Left ventricle myocardium superior (tissue), 1 donor: ENCODE results near the gene PLPPR3. TPM values are rescaled to one million over a fixed set of nuclear protein-coding genes. Genes with fewer than 3 reads are reported as not detected.
A peak's percentile ranks its signal among the peaks of the same experiment; 100 is the strongest.

Experiments
- ATAC-seq: fragments of 200-7000 bp; cut with Tn5 transposase; one replicate; pipeline ENCODE4 v1.9.1; 2020; ENCODE audit warnings: mild to moderate bottlenecking, moderate library complexity
- DNase-seq: peaks from one replicate; pipeline ENCODE4 v3.0.0-alpha.2; 2020
- intact Hi-C: fragments of 100-400 bp; cut with micrococcal nuclease; formaldehyde crosslinking; loops from one replicate; pipeline ENCODE4 v1.11.0; 2022
- total RNA-seq: library from RNA; stranded (reverse); fragmentation: NEBNext Ultra II Directional; extraction: Animal tissue kit (Norgen Biotek cat#: 25700); gene quantifications from one replicate; pipeline ENCODE4 v1.2.1, GENCODE V29; 2021
- donor health status: DM: no; HTN: yes; CAD: no; lungs with severe emphysema.

Gene PLPPR3
- total RNA-seq, 1 donor from 2014 or later = not detected

- intact Hi-C loops = no loop called here
- DNase-seq = no peak
- no peak for ATAC-seq
Observed at GRCh38 chr19:788686-788982, 33.1 kb downstream of the PLPPR3 start.

- intact Hi-C loops = no loop called here
- DNase-seq = no peak
- ATAC-seq = no peak
Observed at GRCh38 chr19:787536-787935, 34.2 kb downstream of the PLPPR3 start.

- ATAC-seq (no peak), DNase-seq (no peak)
- intact Hi-C loops = no loop called here
Observed at GRCh38 chr19:784541-784940, 37.2 kb downstream of the PLPPR3 start.

DNA sequence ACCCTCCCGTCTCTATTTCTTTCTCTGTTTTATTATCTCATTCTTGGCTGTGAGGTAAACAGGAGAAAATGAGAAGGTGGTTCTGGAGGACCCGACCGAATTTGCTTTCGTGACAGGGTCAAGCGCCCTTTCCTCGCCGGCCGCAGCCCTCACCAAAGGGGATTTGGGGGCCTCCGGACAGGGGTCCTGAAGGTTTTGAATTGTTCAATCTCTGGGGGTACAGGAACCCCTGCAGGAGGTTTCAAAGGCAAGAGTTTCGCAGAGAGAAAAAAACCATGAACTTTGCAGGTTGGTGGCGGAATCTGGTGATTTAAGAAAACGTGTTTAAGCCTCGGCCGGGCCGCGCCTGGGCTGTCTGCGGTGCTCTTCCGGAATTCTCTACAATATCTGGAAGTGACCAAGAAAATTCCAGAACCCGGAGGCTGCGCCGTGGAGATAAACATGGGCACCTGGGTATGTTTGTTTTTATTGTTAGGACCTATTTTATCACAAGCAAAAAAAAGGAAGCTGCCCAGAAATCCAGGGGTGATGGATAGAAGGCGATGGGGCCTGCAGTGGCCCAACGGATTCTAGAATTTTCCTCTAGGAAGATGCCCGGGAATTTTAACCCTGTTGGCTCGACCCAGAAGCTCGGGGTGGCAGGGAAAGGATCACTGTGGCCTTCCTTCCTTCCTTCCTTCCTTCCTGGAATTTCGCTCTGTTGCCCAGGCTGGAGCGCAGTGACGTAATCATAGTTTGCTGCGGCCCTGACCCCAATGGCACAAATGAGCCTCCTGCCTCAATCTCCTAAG is 38.7 kb downstream of the PLPPR3 start:
- ATAC-seq = peak; percentile 42
- no peak for DNase-seq
- intact Hi-C loops = no loop called here

DNA sequence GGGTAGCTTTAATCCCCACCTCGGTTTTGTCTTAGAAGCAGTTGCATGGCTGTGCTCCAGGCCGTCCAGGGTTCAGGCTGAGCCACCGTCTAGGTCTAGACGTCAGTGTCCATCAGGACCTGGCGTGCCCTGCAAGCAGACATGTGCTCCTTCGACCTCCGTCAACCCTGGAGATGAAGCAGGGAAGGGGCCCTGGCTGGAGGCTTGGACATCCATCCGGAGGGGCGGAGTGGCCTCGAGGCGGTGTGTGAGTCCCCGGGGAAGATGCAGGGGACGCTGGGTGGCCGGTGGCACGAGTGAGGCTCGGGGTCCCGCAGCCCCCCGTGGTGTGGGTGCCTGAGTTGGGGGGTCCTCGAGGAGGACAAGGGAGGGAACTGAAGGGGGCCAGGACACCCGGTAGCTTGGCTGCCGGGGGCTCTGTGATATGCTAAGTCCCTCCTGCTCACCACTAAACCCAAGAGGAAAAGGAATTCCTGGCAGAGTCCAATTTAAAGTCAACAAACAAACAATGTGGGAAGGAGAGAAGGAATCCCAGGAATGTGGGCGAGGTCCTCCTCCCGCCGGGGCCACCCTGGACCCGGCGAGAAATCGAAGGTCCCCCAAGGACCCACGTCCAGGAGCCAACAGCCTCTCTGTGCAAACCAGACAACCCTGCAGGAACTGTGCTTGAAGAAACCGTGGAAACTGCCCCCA is 39.4 kb downstream of the PLPPR3 start:
- intact Hi-C loops = no loop called here
- DNase-seq = no peak
- ATAC-seq = peak; percentile 63

GRCh38 chr19:781800-782184 is 40.0 kb downstream of the PLPPR3 start:
- intact Hi-C loops = no loop called here
- DNase-seq = no peak
- ATAC-seq = no peak

DNA sequence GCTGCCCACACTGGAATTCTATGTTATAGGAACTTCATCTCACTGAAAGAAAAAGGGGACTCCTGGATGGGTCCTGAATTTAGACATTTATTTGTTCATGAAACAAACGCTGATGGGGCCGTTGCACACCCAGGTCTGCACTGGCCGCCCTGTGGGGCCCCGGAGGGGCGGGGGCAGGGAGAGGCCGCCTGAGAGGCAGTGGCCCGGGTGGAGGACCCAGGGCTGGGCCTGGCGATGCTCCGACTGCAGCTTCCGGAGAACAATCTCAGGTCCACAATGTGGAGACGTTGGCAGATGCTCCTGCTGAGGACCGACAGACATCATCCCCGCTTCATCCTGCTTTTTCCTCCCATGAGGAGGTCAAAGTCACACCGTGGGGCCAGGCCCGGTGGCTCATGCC is 40.8 kb downstream of the PLPPR3 start:
- DNase-seq (peak; percentile 30), ATAC-seq (no peak)
- intact Hi-C loops = no loop called here

DNA sequence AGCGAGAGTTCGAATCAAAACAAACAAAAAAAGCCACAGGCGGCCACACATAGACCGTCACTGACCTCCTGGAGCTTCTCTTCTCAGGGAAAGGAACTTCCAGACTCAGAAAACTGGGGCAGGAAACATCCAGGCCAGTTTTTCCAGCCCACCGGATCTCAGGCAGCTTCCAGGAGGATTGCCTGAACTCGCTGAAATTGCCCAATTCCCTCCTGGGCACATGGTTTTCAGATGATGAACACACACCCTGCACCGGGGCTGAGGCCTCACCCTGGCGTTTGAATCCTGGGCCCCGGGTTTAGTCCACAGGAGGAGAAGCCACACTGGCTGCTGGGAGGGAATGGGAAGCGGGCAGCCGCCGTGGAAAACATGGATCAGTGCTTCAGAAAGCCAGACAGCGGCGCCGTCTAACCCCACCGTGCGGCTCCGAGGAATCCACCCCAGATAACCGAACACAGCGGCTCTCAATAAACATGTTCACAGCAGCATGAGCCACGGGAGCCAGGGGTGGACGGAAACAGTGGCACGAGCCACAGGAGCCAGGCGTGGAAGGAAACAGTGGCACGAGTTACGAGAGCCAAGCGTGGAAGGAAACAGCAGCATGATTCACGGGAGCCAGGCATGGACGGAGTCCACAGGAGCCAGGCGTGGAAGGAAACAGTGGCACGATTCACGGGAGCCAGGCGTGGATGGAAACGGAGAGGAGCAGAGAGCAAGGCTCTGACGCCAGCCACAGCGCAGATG is 42.7 kb downstream of the PLPPR3 start:
- ATAC-seq (peak; percentile 67), DNase-seq (peak; percentile 51)
- intact Hi-C loops = no loop called here

DNA sequence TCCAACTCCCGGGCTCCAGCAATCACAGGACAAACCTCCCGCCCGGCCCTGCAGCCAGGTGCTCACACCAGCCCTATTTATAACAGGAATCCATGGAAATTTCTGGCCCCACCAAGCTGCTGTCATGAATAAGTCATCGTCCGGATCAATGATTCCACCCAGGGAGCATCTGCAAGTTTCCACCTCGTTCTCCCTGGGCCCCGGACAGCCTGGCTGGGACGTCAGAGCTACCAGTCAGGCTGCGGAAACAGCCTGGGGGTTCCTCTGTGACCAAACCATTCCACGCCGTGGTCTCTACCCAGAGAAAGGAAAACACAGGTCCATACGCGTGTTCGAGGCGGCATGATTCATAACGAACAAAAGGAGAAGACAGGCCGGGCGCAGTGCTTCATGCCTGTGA is 45.2 kb downstream of the PLPPR3 start:
- intact Hi-C loops = no loop called here
- DNase-seq = peak; percentile 19
- no peak for ATAC-seq

DNA sequence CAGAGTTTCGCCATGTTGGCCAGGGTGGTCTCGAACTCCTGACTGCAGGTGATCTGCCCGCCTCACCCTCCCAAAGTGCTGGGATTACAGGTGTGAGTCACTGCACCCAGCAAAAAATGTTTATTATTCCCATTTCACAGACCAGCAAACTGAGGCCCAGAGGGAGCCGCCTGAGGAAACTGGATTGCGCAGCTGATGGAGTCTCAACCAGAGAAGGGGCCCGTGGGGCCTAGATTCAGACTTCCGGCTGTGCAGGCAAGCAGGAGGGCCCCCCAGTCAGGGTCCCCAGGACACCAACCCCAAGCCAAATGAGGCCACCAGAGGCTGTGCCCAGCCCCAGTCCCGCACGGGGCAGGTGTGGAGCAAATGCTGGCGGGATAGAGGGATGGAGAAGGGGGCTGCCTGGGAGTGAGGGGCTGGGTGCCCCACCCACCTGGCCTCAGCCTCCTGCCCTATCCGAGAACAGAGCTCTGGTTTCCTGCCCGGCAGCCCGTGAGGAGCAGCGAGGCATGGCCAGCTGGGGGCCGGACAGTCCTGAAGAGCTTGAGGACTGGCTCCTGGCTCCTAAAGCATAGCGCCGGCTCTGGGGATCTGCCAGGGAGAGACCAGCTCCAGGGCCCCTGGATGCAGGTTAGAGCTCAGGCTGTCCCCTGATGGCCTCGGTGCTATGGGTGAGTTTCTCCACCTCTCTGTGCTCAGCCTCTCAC is 48.9 kb downstream of the PLPPR3 start:
- DNase-seq = peak; percentile 25
- intact Hi-C loops = no loop called here
- ATAC-seq = no peak

DNA sequence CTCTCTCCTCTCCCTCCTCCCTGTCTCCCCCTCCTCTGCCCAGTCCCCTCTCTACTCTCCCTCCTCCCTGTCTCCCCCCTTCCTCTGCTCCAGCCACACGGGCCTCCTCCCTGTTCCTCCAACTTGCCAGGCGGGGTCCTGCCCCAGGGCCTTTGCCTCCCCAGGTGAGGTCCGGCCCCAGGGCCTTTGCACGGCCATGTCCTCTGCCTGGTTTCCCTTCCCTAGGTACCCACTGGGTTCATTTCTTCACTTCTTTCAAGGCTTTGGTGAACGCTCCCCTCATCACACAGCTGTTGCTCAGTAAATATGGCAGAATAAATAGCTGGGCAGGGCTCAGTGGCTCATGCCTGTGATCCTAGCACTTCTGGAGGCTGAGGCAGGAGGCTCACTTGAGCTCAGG is 49.7 kb downstream of the PLPPR3 start:
- intact Hi-C loops = no loop called here
- DNase-seq (no peak), ATAC-seq (no peak)

DNA sequence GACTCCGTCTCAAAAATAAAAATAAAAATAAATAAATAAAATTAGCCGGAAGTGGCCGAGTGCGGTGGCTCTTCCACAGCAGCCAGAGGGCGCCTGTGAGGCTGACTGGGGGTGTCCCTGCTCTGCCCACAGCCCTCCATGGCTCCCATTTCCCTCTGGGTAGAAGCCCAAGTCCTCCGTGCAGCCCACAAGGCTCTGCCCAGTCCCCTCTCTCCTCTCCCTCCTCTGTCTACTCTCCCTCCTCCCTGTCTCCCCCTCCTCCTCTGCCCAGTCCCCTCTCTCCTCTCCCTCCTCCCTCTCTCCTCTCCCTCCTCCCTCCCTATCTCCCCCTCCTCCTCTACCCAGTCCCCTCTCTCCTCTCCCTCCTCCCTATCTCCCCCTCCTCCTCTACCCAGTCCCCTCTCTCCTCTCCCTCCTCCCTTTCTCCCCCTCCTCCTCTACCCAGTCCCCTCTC is 50.4 kb downstream of the PLPPR3 start:
- intact Hi-C loops = no loop called here
- ATAC-seq = peak; percentile 52
- DNase-seq = peak; percentile 55

DNA sequence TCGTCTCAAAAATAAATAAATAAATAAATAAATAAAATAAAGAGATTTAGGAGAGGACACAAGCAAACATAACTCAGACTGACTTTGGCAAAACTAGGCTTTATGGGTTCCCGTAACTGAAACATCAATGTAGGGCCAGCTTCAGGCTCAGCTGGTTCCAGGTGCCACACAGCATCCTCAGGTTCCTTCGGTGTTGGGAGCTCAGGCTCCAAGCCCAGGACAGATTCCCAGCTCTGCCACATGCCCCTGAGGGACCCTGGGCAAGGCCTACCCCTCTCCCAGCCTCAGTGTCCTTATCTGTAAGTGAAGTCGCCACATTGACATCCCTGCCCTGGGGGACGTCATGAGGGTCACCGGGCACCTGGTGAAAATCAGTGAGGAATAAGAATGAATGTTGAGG is 52.1 kb downstream of the PLPPR3 start:
- intact Hi-C loops = no loop called here
- DNase-seq (peak; percentile 13), ATAC-seq (no peak)

GRCh38 chr19:768424-768823 is 53.3 kb downstream of the PLPPR3 start:
- intact Hi-C loops = no loop called here
- ATAC-seq (no peak), DNase-seq (no peak)

DNA sequence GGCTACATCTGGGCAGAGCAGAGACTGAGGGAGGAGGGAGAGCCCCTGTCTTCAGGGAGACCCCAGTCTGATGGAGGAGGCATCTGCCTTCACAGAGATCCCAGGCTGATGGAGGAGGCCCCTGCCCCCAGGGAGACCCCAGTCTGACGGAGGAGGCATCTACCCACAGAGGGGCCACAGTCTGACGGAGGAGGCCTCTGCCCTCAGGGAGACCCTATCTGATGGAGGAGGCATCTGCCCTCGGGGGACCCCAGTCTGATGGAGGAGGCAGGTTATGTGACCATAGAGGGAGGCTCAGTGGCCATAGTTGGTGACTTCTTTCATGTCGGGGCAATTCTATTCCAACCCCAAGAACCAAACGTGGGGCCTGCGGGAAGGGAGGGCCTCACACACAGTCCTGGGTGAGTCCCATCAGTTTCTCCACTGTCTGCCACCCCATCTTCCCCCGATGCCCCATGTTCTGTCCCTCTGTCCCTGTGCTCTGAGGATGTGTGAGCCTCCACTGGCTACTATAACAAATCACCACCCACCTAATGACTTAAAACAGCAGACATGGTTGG is 56.5 kb downstream of the PLPPR3 start:
- DNase-seq (peak; percentile 16), ATAC-seq (no peak)
- intact Hi-C loops = no loop called here

- ATAC-seq = no peak
- intact Hi-C loops = no loop called here
- no peak for DNase-seq
Observed at GRCh38 chr19:764301-764700, 57.5 kb downstream of the PLPPR3 start.

DNA sequence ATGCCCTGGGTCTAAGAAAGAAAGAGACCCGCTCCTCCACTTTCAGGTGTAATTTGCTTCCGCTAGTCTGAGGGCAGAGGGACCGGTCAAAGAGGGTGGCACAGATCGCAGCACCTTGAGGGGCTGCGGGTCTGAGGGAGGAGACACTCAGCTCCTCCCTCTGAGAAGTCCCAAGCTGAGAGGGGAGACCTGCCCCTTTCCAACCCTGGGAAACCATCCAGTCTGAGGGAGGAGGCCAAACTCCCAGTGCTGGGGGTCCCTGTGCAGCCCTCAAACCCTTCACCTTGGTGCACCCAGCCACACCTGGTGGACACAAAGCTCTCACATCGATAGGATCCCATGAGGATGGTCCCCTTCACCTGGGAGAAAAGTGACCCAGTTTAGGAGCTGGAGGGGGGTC is 57.9 kb downstream of the PLPPR3 start:
- ATAC-seq (no peak), DNase-seq (no peak)
- intact Hi-C loops = no loop called here

DNA sequence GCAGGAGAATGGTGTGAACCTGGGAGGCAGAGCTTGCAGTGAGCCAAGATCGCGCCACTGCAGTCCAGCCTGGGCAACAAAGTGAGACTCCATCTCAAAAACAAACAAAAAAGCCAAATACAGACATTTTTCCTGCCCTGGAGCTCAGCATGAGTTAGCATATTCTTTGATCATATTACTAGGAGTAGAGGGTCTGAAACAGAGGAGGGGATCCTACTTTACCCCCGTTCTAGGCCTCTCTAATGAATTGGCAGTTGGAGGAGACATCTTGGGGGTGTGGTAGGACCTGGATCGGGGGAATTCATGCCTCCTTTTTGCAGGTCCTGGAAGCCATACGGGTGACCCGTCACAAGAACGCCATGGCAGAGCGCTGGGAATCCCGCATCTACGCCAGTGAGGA is 58.6 kb downstream of the PLPPR3 start:
- intact Hi-C loops = no loop called here
- no peak for DNase-seq
- no peak for ATAC-seq
